NCI-H526 (cell line): ENCODE results near the gene PEX10.

Experiments used
- DNase-seq, 2 experiments: peaks; one replicate each; lab custom pipeline; 2025; lab: John Stamatoyannopoulos, UW

The PEX10 gene

GRCh38 chr1:2374252-2375155 is 37.9 kb downstream of the PEX10 start:
- peak; percentile 51 to 76 for DNase-seq

GRCh38 chr1:2373551-2374251 is 38.7 kb downstream of the PEX10 start:
- DNase-seq, result no peak

- DNase-seq, result no peak
These were observed 39.5 kb downstream of the PEX10 start for GRCh38 chr1:2372551-2373490.

- no peak for DNase-seq
These were observed 44.2 kb downstream of the PEX10 start for GRCh38 chr1:2368053-2368744.

DNA sequence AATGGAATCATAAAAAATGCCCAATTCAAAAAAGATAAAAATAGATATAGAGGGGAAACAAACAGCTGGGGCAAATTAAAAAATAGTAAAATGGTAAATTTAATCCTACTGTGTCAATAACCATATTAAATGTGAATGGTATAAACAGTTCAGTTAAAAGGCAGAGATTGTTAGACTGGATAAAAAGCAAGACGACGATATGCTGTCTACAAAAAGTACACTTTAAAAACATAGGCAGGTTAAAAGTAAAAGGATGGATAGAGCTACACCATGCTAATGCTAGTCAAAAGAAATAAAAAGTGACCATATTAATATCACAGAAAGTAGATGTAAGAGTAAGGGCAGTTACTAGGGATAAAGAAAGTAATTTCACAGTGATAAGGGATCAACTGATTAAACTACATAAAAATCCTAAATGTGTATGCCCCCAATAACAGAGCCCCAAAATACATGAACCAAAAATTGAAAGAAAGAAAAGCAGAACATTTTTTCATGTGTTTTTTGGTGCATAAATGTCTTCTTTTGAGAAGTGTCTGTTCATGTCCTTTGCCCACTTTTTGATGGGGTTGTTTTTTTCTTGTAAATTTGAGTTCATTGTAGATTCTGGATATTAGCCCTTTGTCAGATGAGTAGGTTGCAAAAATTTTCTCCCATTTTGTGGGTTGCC is 48.4 kb downstream of the PEX10 start:
- DNase-seq, result no peak

DNA sequence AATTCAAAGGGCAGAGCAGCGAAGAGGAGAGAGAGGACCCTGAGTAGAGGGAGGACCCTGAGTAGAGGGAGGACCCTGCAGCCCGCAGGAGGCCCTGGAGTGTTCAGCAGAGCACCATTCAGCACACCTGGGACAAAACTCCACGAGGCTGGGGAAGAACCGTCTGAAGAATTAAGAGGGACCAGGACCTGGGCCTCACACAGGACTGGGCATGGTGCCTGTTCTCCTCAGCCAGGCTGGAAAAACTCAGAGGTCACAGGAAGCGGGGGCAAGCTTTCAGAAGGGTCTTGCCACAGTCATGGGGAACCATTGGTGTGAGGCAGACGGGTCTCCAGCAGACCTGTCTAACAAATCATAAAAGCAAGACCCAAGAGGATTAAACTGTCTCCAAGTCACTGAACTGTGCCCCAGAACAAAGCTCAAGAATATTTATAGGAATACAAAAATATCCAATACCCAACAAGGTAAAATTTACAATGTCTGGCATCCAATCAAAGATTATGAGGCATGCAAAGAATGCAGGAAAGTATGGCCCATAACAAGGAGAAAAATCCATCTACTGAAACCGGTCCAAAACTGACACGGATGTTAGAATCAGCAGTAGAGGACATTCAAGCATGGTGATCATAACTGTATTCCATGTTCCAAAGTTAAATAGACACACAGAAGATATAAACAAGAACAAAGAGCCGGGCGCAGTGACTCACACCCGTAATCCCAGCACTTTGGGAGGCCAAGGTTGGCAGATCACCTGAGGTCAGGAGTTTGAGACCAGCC is 51.6 kb downstream of the PEX10 start:
- DNase-seq, result no peak

GRCh38 chr1:2358651-2359640 is 53.4 kb downstream of the PEX10 start:
- no peak for DNase-seq

DNA sequence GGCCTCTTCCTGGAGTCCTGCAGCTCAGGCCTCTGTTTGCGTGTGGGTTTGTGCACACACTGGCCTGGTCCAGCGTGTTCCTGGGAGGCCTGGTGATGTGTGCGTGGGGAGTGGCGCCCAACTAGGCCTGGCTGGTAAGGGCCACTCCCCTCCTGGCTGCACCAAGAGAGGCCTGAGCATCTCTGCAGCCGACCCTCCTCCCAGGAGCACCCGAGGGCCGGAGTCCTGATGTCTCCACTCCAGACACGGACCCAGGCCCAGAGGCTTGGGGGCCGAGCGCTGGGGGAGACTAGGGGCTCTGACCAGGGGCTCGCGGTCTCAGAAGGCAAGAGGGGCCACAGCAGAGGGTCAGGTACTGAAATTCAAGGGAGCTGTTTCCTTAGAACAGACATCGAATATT is 54.3 kb downstream of the PEX10 start:
- no peak for DNase-seq

- DNase-seq, result no peak
These were observed 55.2 kb downstream of the PEX10 start for GRCh38 chr1:2356911-2357845.

DNA sequence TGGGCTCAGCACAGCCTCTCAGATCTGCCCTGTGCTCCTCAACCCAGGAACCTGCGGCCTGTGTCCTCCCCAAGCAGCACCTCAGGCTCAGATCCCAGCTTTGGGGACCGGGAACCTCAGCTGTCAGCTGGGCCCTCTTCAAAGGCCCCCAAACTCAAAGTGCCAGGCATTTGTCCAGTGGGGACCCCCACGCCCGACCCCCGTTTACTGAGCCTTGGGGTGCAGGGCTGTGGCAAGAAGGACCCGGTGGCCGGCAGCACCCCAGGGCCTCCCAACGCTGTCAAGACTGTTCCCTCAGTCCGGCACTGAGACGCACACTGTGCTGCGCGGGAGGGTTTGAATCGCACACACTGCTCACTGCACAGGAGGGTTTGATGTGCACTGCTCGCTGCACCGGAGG is 56.0 kb downstream of the PEX10 start:
- no peak for DNase-seq

GRCh38 chr1:2355373-2356261 is 56.7 kb downstream of the PEX10 start:
- DNase-seq, result no peak

DNA sequence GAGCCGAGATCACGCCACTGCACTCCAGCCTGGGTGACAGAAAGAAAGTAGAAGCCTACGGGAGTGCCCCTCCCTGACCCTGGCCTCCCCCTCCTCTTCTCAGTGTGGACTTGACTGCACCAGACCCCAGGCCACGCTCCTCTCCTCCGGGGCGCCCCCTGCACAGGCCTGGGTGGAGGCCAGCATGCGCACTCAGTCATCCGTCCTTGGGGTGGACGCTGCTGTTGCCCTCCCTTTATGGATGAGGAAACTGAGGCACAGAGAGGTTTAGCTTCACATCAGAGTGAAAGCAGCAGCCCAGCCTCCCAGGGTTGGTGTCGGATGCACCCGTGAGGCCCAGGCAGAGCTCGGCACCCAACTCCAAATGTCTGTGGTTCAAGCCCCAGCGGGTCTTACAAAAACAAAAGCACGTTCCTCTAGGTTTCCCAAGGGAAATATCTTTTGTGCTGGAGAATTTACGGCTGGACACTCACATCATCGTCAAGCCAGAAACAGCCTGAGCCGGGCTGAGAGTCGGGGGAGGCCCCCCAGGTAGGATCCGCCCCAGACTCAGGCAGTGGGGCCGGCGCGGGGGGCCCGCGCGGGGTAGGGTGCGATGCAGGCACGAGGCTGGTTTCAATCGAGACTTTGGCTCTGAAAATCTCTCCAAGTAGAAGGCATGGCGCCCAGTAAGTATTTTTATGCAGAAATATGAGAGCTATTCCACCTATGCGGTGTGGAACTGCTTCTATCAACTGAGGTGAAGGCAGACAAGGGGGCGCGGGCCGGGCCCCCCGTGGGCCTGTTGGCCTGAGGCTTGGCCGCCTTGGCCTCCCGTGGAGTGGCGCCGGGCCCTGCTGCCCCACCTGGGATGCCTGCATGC is 57.6 kb downstream of the PEX10 start:
- DNase-seq, result no peak
